GM12878 (cell line): ENCODE measurements around the gene BCAS2. TPM values are rescaled to one million over a fixed set of nuclear protein-coding genes. Genes with fewer than 3 reads are reported as not detected.

Source experiments
- ATAC-seq: fragments of 200-7000 bp; cut with Tn5 transposase; 3 replicates; pipeline ENCODE4 v1.9.1; 2020; ENCODE audit warnings: mild to moderate bottlenecking, moderate library complexity
- BruUV-seq: library from RNA; stranded (reverse); fragments of 400-500 nt; replicated peaks from 2 replicates; lab custom pipeline; 2021; lab: Mats Ljungman, UMichigan
- CTCF ChIA-PET: fragments of 300-600 bp; sonication (Branson Sonifier 250); formaldehyde crosslinking; extraction: SDS; loops from one replicate; lab custom pipeline; 2021; ENCODE audit warnings: inconsistent platforms; lab: Yijun Ruan, JAX
- POLR2A ChIA-PET: fragments of 350-600 bp; formaldehyde crosslinking; extraction: SDS; loops from one replicate; lab custom pipeline; 2021; ENCODE audit warnings: inconsistent platforms; lab: Charles Lee
- RAD21 ChIA-PET: fragments of 300-600 bp; sonication (Branson Sonifier 250); formaldehyde crosslinking; loops from one replicate; lab custom pipeline; 2023; ENCODE audit warnings: antibody characterized with exemption; ENCODE audit not compliant: unreplicated experiment; lab: Charles Lee
- SMC1A ChIA-PET: fragments of 300-600 bp; sonication (Branson Sonifier 250); formaldehyde crosslinking; loops from one replicate; lab custom pipeline; 2023; ENCODE audit not compliant: unreplicated experiment, uncharacterized antibody; lab: Charles Lee
- DNase-seq: peaks from one replicate; pipeline ENCODE4 v3.0.0-alpha.2; 2011; ENCODE audit warnings: low read depth, low spot score
- FAIRE-seq: peaks from 3 replicates; lab custom pipeline; 2011; peaks lifted over from hg19 to GRCh38; lab: Jason Lieb, UNC
- H2AFZ ChIP-seq: 2 replicates; pipeline ENCODE4 v1.6.0; 2011; ENCODE audit warnings: low read depth, low read length, control low read depth; ENCODE audit not compliant: control insufficient read depth
- H3K27ac ChIP-seq: 2 replicates; pipeline ENCODE4 v1.5.1; 2011; ENCODE audit warnings: control low read depth; ENCODE audit not compliant: control insufficient read depth, insufficient read depth
- H3K27me3 ChIP-seq, 2 experiments: replicated peaks in 1 of 2; 2 replicates each; pipeline versions ENCODE4 v1.6.0 to v1.6.1; 2011; ENCODE audit warnings: low read length in 1 of 2; ENCODE audit not compliant: control insufficient read depth in 2 of 2, insufficient read depth in 2 of 2
- H3K36me3 ChIP-seq, 2 experiments: 2 replicates each; pipeline ENCODE4 v1.5.1; 2011; ENCODE audit warnings: low read length in 1 of 2; ENCODE audit not compliant: control insufficient read depth in 2 of 2, insufficient read depth in 2 of 2
- H3K4me1 ChIP-seq: 2 replicates; pipeline ENCODE4 v1.6.1; 2011; ENCODE audit warnings: mild to moderate bottlenecking, low read length, moderate library complexity, mixed read lengths; ENCODE audit not compliant: control insufficient read depth, insufficient read depth
- H3K4me2 ChIP-seq: 2 replicates; pipeline ENCODE4 v1.6.0; 2011; ENCODE audit warnings: control low read depth; ENCODE audit not compliant: control insufficient read depth, insufficient read depth
- H3K4me3 ChIP-seq: fragments of 200-600 bp; sonication (generic); 2 replicates; pipeline ENCODE4 v1.5.1; 2016
- H3K79me2 ChIP-seq: 2 replicates; pipeline ENCODE4 v1.6.0; 2011; ENCODE audit warnings: low read length; ENCODE audit not compliant: control insufficient read depth, insufficient read depth
- H3K9ac ChIP-seq: 2 replicates; pipeline ENCODE4 v1.8.0; 2011; ENCODE audit warnings: low read length, control low read depth, mixed read lengths; ENCODE audit not compliant: control insufficient read depth, insufficient read depth
- H3K9me3 ChIP-seq: replicated peaks from 3 replicates; pipeline ENCODE4 v1.5.1; 2011; ENCODE audit warnings: mild to moderate bottlenecking, low read length; ENCODE audit not compliant: control insufficient read depth, insufficient read depth
- H4K20me1 ChIP-seq: 2 replicates; pipeline ENCODE4 v1.6.0; 2011; ENCODE audit not compliant: control insufficient read depth, insufficient read depth
- BACH1 ChIP-seq: fragments of 450-650 bp; IDR thresholded peaks from 2 replicates; pipeline ENCODE4 v1.6.1; 2017; ENCODE audit warnings: mild to moderate bottlenecking, borderline replicate concordance
- BMI1 ChIP-seq: fragments of 450-650 bp; IDR thresholded peaks from 2 replicates; pipeline ENCODE4 v1.6.1; 2016; ENCODE audit warnings: mild to moderate bottlenecking, moderate library complexity, borderline replicate concordance
- CBX3 ChIP-seq: fragments of 200-600 bp; sonication (generic); IDR thresholded peaks from 2 replicates; pipeline ENCODE4 v1.6.1; 2016; ENCODE audit warnings: low read depth, borderline replicate concordance
- CBX5 ChIP-seq: sonication (generic); IDR thresholded peaks from 2 replicates; pipeline ENCODE4 v1.6.1; 2016; ENCODE audit warnings: low read depth, moderate library complexity, mild to moderate bottlenecking, inconsistent platforms
- CHD1 ChIP-seq: IDR thresholded peaks from 2 replicates; pipeline ENCODE4 v1.6.1; 2012; ENCODE audit warnings: low read depth, low read length, improper control_type of control experiment
- EZH2 ChIP-seq: IDR thresholded peaks from 2 replicates; pipeline ENCODE4 v1.6.1; 2012; ENCODE audit warnings: low read depth, mild to moderate bottlenecking, control low read depth, inconsistent platforms, low read length, borderline replicate concordance; ENCODE audit not compliant: control insufficient read depth
- FOXM1 ChIP-seq: IDR thresholded peaks from 2 replicates; pipeline ENCODE4 v1.6.1; 2012; ENCODE audit warnings: low read depth, mild to moderate bottlenecking, inconsistent platforms, low read length, moderate library complexity
- HDAC6 ChIP-seq: fragments of 200-600 bp; sonication (generic); IDR thresholded peaks from one replicate; pipeline ENCODE4 v1.8.0; 2017; ENCODE audit warnings: antibody characterized with exemption; ENCODE audit not compliant: unreplicated experiment
- IKZF2 ChIP-seq, 2 experiments: fragments of 450-650 bp; IDR thresholded peaks; 2 replicates each; pipeline ENCODE4 v1.6.1; 2017; ENCODE audit warnings: mild to moderate bottlenecking in 2 of 2, moderate library complexity in 2 of 2
- JUNB ChIP-seq: IDR thresholded peaks from 2 replicates; pipeline ENCODE4 v1.6.1; 2016; ENCODE audit warnings: antibody characterized with exemption, mild to moderate bottlenecking
- NR2F1 ChIP-seq: fragments of 450-650 bp; conservative IDR thresholded peaks from 2 replicates; pipeline ENCODE4 v1.6.1; 2017; ENCODE audit warnings: mild to moderate bottlenecking
- POLR2AphosphoS2 ChIP-seq: IDR thresholded peaks from 2 replicates; pipeline ENCODE4 v1.6.1; 2011; ENCODE audit warnings: low read depth, mild to moderate bottlenecking, low read length, improper control_type of control experiment, moderate library complexity
- RB1 ChIP-seq: fragments of 450-650 bp; formaldehyde crosslinking; IDR thresholded peaks from 2 replicates; pipeline ENCODE4 v1.6.1; 2017; ENCODE audit warnings: mild to moderate bottlenecking, borderline replicate concordance
- SIX5 ChIP-seq: IDR thresholded peaks from 2 replicates; pipeline ENCODE4 v1.6.1; 2011; ENCODE audit warnings: mild to moderate bottlenecking, low read depth, low read length, moderate library complexity; ENCODE audit not compliant: severe bottlenecking
- SMAD1 ChIP-seq: fragments of 450-650 bp; IDR thresholded peaks from 2 replicates; pipeline ENCODE4 v1.6.1; 2018; ENCODE audit warnings: mild to moderate bottlenecking, low read depth; ENCODE audit not compliant: partially characterized antibody
- SREBF1 ChIP-seq: IDR thresholded peaks from 2 replicates; pipeline ENCODE4 v1.6.1; 2012; ENCODE audit warnings: mild to moderate bottlenecking, low read length
- ZSCAN29 ChIP-seq: fragments of 450-650 bp; IDR thresholded peaks from 2 replicates; pipeline ENCODE4 v1.6.1; 2017; ENCODE audit warnings: mild to moderate bottlenecking, moderate library complexity
- WGBS: methylation state at CpG from one replicate; pipeline ENCODE4 v1.1.6; 2016; ENCODE audit warnings: low lambda C conversion rate; ENCODE audit not compliant: insufficient replicate concordance, insufficient coverage; ENCODE audit errors: missing lambda C conversion rate; 5-methylcytosine and 5-hydroxymethylcytosine counted together
- in situ Hi-C: fragments of 300-500 bp; cut with MboI; formaldehyde crosslinking; loops from 9 replicates; pipeline ENCODE4 v1.14.3; 2018; ENCODE audit warnings: mixed read lengths
- intact Hi-C: fragments of 100-400 bp; cut with micrococcal nuclease; formaldehyde crosslinking; loops from one replicate; pipeline ENCODE4 v1.14.2; 2022; ENCODE audit not compliant: unreplicated experiment
- polyA plus RNA-seq, 11 experiments: library from polyadenylated mRNA; depleted of rRNA in 4 of 11; unstranded in 6 of 11; stranded (reverse) in 5 of 11; fragments of >200 nt; fragmentation: Nextera tagmentation in 4 of 11; fragmentation: Illumina TruSeq in 1 of 11; extraction: Ambion mirVana in 4 of 11; extraction: Trizol in 1 of 11; gene quantifications; 1 replicate in 1 of 11; 2 replicates in 10 of 11; pipeline versions ENCODE4 v1.2.1 to v1.2.3, GENCODE V29; 2011 to 2016; ENCODE audit warnings: inconsistent platforms in 2 of 11, missing spikeins in 2 of 11, low read depth in 1 of 11
- total RNA-seq, 4 experiments: library from RNA; depleted of rRNA in 3 of 4; stranded (reverse); fragments of >200 nt in 3 of 4; fragmentation: Illumina TruSeq in 1 of 4; extraction: Trizol in 1 of 4; gene quantifications; 2 replicates each; pipeline versions ENCODE4 v1.2.1 to v1.2.3, GENCODE V29; 2013 to 2021
- TF ChIP-seq, protein P1 (sequence below): fragments of 450-650 bp; IDR thresholded peaks from 2 replicates; pipeline ENCODE4 v1.6.1; 2017; ENCODE audit warnings: mild to moderate bottlenecking, moderate library complexity
- TF ChIP-seq, protein P2 (sequence below): fragments of 450-650 bp; IDR thresholded peaks from 2 replicates; pipeline ENCODE4 v1.6.1; 2017; ENCODE audit warnings: mild to moderate bottlenecking, low read depth, inconsistent platforms; ENCODE audit not compliant: poor library complexity, severe bottlenecking

BCAS2 gene
- total and polyA plus RNA-seq, 10 of the 15 experiments (the other 5 are each of a cell fraction or from before 2014, with no cell fraction given), result 37.3 to 129 (median 60.7) TPM

DNA sequence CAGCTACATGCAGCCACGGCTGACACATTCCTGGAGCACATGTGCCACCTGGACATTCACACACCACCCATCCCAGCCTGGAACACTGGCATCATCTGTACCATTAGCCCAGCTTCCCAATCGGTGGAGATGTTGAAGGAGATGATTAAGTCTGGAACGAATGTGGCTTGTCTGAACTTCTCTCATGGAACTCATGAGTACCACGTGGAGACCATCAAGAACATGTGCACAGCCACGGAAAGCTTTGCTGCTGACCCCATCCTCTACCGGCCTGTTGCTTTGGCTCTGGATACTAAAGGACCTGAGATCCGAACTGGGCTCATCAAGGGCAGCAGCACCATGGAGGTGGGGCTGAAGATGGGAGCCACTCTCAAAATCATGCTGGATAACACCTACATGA is 45.4 kb downstream of the BCAS2 start (continued):
- TF ChIP-seq, protein P1, sequence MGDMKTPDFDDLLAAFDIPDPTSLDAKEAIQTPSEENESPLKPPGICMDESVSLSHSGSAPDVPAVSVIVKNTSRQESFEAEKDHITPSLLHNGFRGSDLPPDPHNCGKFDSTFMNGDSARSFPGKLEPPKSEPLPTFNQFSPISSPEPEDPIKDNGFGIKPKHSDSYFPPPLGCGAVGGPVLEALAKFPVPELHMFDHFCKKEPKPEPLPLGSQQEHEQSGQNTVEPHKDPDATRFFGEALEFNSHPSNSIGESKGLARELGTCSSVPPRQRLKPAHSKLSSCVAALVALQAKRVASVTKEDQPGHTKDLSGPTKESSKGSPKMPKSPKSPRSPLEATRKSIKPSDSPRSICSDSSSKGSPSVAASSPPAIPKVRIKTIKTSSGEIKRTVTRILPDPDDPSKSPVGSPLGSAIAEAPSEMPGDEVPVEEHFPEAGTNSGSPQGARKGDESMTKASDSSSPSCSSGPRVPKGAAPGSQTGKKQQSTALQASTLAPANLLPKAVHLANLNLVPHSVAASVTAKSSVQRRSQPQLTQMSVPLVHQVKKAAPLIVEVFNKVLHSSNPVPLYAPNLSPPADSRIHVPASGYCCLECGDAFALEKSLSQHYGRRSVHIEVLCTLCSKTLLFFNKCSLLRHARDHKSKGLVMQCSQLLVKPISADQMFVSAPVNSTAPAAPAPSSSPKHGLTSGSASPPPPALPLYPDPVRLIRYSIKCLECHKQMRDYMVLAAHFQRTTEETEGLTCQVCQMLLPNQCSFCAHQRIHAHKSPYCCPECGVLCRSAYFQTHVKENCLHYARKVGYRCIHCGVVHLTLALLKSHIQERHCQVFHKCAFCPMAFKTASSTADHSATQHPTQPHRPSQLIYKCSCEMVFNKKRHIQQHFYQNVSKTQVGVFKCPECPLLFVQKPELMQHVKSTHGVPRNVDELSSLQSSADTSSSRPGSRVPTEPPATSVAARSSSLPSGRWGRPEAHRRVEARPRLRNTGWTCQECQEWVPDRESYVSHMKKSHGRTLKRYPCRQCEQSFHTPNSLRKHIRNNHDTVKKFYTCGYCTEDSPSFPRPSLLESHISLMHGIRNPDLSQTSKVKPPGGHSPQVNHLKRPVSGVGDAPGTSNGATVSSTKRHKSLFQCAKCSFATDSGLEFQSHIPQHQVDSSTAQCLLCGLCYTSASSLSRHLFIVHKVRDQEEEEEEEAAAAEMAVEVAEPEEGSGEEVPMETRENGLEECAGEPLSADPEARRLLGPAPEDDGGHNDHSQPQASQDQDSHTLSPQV, result no peak
- TF ChIP-seq RB1, result no peak
- TF ChIP-seq FOXM1, result no peak
- TF ChIP-seq SREBF1, result no peak
- TF ChIP-seq NR2F1, result no peak
- TF ChIP-seq EZH2, result no peak

DNA sequence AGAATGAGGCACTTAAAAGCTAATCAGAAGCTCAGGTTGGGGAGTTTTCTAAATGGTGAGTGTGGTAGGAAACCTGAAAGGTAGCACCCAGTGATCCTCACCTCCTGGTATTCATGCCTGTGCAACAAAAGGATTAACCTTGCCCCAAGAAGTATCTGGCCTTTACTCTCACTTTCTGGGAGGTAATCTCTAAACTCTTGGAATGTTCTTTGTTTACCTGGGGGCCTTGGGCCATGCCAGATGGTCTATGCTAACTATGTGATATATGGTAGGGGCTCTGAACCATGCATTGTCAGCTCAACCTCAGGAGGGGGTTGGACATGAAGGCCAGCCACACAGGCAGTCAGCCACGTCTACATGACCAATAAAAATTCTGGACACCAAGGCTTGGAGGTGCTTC is 46.0 kb downstream of the BCAS2 start:
- FAIRE-seq (no peak), DNase-seq (no peak), ATAC-seq (no peak)
- RAD21 ChIA-PET, result no interaction called here
- Histone ChIP-seq H3K9ac (no peak overlapping the region), H3K4me2 (no peak overlapping the region), H4K20me1 (no peaks in the 10 kb centered on the region), H2AFZ (no peak overlapping the region), H3K27ac (no peak overlapping the region), H3K27me3 (no peaks in the 10 kb centered on the region), H3K4me1 (no peaks in the 10 kb centered on the region), H3K9me3 (no peaks in the 10 kb centered on the region), H3K79me2 (no peaks in the 10 kb centered on the region), H3K4me3 (no peak overlapping the region), H3K36me3 (no peaks in the 10 kb centered on the region)
- SMC1A ChIA-PET, result no interaction called here
- POLR2A ChIA-PET, result no interaction called here
- intact Hi-C loops (no loop called here), in situ Hi-C loops (no loop called here)
- WGBS, result 0% methylated on average over 1 of the region's 1 CpG
- BruUV-seq, result no TSS peak
- CTCF ChIA-PET, result interaction anchor here (1.3 to 1.5 kb wide), 2 partner anchors 11 to 188 kb away, joined by 3 to 4 read pairs; no protein-coding TSS in a partner anchor
- no peak for TF ChIP-seq BACH1
- no peak for TF ChIP-seq ZSCAN29
- TF ChIP-seq IKZF2 (IDR thresholded peaks at IDR 0.05), result no peak
- TF ChIP-seq SIX5, result no peak
- no peak for TF ChIP-seq HDAC6
- no peak for TF ChIP-seq JUNB
- no peak for TF ChIP-seq SMAD1
- no peak for TF ChIP-seq CBX5
- TF ChIP-seq CBX3, result no peak
- no peak for TF ChIP-seq CHD1
- TF ChIP-seq POLR2AphosphoS2, result no peak
- no peak for TF ChIP-seq BMI1
- TF ChIP-seq, protein P2, sequence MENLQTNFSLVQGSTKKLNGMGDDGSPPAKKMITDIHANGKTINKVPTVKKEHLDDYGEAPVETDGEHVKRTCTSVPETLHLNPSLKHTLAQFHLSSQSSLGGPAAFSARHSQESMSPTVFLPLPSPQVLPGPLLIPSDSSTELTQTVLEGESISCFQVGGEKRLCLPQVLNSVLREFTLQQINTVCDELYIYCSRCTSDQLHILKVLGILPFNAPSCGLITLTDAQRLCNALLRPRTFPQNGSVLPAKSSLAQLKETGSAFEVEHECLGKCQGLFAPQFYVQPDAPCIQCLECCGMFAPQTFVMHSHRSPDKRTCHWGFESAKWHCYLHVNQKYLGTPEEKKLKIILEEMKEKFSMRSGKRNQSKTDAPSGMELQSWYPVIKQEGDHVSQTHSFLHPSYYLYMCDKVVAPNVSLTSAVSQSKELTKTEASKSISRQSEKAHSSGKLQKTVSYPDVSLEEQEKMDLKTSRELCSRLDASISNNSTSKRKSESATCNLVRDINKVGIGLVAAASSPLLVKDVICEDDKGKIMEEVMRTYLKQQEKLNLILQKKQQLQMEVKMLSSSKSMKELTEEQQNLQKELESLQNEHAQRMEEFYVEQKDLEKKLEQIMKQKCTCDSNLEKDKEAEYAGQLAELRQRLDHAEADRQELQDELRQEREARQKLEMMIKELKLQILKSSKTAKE, result no peak
